HepG2 (cell line): ENCODE results near the gene ANKS6. TPM values are rescaled to one million over a fixed set of nuclear protein-coding genes. Genes with fewer than 3 reads are reported as not detected.

ENCODE experiments used
- AHR ChIP-seq: IDR thresholded peaks from 2 replicates; pipeline ENCODE4 v1.6.1; 2018; ENCODE audit warnings: missing genetic modification reagents, missing compliant biosample characterization
- CREM ChIP-seq, 2 experiments: sonication (generic) in 1 of 2; formaldehyde crosslinking in 1 of 2; IDR thresholded peaks; 2 replicates each; pipeline versions ENCODE4 v1.4.0 to v1.6.1; 2016 to 2020; ENCODE audit warnings: antibody characterized with exemption in 1 of 2, mild to moderate bottlenecking in 1 of 2, missing genetic modification reagents in 1 of 2
- ELK4 ChIP-seq: sonication (generic); formaldehyde crosslinking; IDR thresholded peaks from 2 replicates; pipeline ENCODE4 v1.9.0; 2021; ENCODE audit warnings: missing genetic modification reagents, borderline replicate concordance
- HMG20A ChIP-seq: IDR thresholded peaks from 2 replicates; pipeline ENCODE4 v1.6.1; 2016; ENCODE audit warnings: borderline replicate concordance
- HMGXB4 ChIP-seq, 2 experiments: sonication (generic) in 1 of 2; formaldehyde crosslinking in 1 of 2; IDR thresholded peaks; 2 replicates each; pipeline versions ENCODE4 v1.4.0 to v1.6.1; 2018 to 2020; ENCODE audit warnings: missing genetic modification reagents in 2 of 2, borderline replicate concordance in 1 of 2, low read depth in 1 of 2, mild to moderate bottlenecking in 1 of 2, missing biosample characterization in 1 of 2
- HNRNPL ChIP-seq: fragments of 200-400 bp; formaldehyde crosslinking; IDR thresholded peaks from 2 replicates; pipeline ENCODE4 v1.6.1; 2017; ENCODE audit warnings: mild to moderate bottlenecking, low read depth, low read length
- KLF11 ChIP-seq: IDR thresholded peaks from 2 replicates; pipeline ENCODE4 v1.6.1; 2016; ENCODE audit warnings: missing compliant biosample characterization
- NKX3-1 ChIP-seq: sonication (generic); formaldehyde crosslinking; IDR thresholded peaks from 2 replicates; pipeline ENCODE4 v1.5.0; 2020; ENCODE audit warnings: missing genetic modification reagents
- PRMT3 ChIP-seq: sonication (generic); formaldehyde crosslinking; IDR thresholded peaks from 2 replicates; pipeline ENCODE4 v1.8.1; 2022; ENCODE audit warnings: low read depth, mild to moderate bottlenecking, moderate library complexity, missing genetic modification reagents, borderline replicate concordance
- SPEN ChIP-seq: sonication (generic); formaldehyde crosslinking; IDR thresholded peaks from 2 replicates; pipeline ENCODE4 v1.5.1; 2020; ENCODE audit warnings: low read depth, mild to moderate bottlenecking, missing genetic modification reagents
- TEAD2 ChIP-seq: sonication (generic); formaldehyde crosslinking; IDR thresholded peaks from 2 replicates; pipeline ENCODE4 v1.9.0; 2021; ENCODE audit warnings: missing genetic modification reagents
- TEAD3 ChIP-seq: optimal IDR thresholded peaks from 2 replicates; pipeline ENCODE3; 2016; ENCODE audit warnings: borderline replicate concordance
- TFAP4 ChIP-seq: sonication (generic); IDR thresholded peaks from 2 replicates; pipeline ENCODE4 v1.6.1; 2016; ENCODE audit warnings: low read depth, borderline replicate concordance
- ZBTB33 ChIP-seq: sonication (generic); formaldehyde crosslinking; IDR thresholded peaks from 2 replicates; pipeline ENCODE4 v1.4.0; 2020; ENCODE audit warnings: missing genetic modification reagents
- ZBTB42 ChIP-seq: sonication (generic); formaldehyde crosslinking; IDR thresholded peaks from 2 replicates; pipeline ENCODE4 v1.5.0; 2020; ENCODE audit warnings: mild to moderate bottlenecking, missing genetic modification reagents
- ZFP41 ChIP-seq: sonication (generic); formaldehyde crosslinking; IDR thresholded peaks from 2 replicates; pipeline ENCODE4 v1.4.0; 2020; ENCODE audit warnings: mild to moderate bottlenecking, missing genetic modification reagents, borderline replicate concordance
- ZFX ChIP-seq: sonication (generic); formaldehyde crosslinking; IDR thresholded peaks from 2 replicates; pipeline ENCODE4 v1.4.0; 2020; ENCODE audit warnings: mild to moderate bottlenecking, low read depth, missing genetic modification reagents, moderate library complexity
- ZNF280B ChIP-seq: sonication (generic); formaldehyde crosslinking; IDR thresholded peaks from 2 replicates; pipeline ENCODE4 v1.5.0; 2020; ENCODE audit warnings: missing genetic modification reagents, mild to moderate bottlenecking, borderline replicate concordance
- ZNF563 ChIP-seq: sonication (generic); formaldehyde crosslinking; IDR thresholded peaks from 2 replicates; pipeline ENCODE4 v1.8.0; 2022; ENCODE audit warnings: mild to moderate bottlenecking, moderate library complexity, missing genetic modification reagents
- ZNF569 ChIP-seq: sonication (generic); formaldehyde crosslinking; IDR thresholded peaks from 2 replicates; pipeline ENCODE4 v1.5.0; 2020; ENCODE audit warnings: mild to moderate bottlenecking, missing genetic modification reagents, moderate library complexity, borderline replicate concordance
- ZNF768 ChIP-seq: sonication (generic); formaldehyde crosslinking; IDR thresholded peaks from 2 replicates; pipeline ENCODE4 v1.4.0; 2020; ENCODE audit warnings: missing genetic modification reagents
- ZNF773 ChIP-seq: sonication (generic); formaldehyde crosslinking; IDR thresholded peaks from 2 replicates; pipeline ENCODE4 v1.4.0; 2020; ENCODE audit warnings: missing genetic modification reagents, borderline replicate concordance
- polyA plus RNA-seq, 8 experiments: library from polyadenylated mRNA; depleted of rRNA in 3 of 8; stranded (reverse) in 7 of 8; unstranded in 1 of 8; fragments of >200 nt; fragmentation: Illumina TruSeq in 4 of 8; extraction: Trizol in 4 of 8; gene quantifications; 2 replicates each; pipeline versions ENCODE4 v1.2.1 to v1.2.3, GENCODE V29; 2011 to 2016; ENCODE audit warnings: low read depth in 4 of 8, missing spikeins in 1 of 8, mixed read lengths in 1 of 8; ENCODE audit not compliant: insufficient read depth in 1 of 8
- total RNA-seq, 5 experiments: library from RNA; depleted of rRNA; stranded (reverse); fragments of >200 nt; fragmentation: Illumina TruSeq; extraction: Trizol; gene quantifications; 2 replicates each; pipeline ENCODE4 v1.2.3, GENCODE V29; 2016; ENCODE audit warnings: low read depth in 1 of 5

The ANKS6 gene
- total and polyA plus RNA-seq, 2 of the 13 experiments (the other 11 are each of a cell fraction or from before 2014, with no cell fraction given), result 8.8 to 10.7 TPM

GRCh38 chr9:98790842-98791607, 5.3 kb downstream of the ANKS6 start (continued):
- TF ChIP-seq CREM (IDR thresholded peaks at IDR 0.05), result no peak
- no peak for TF ChIP-seq CREM (CRISPR knock-in tag; IDR thresholded peaks at IDR 0.05)
- no peak for TF ChIP-seq ZBTB42 (CRISPR knock-in tag)
- no peak for TF ChIP-seq ZNF773 (CRISPR knock-in tag)
- TF ChIP-seq ZNF569 (CRISPR knock-in tag), result no peak
- TF ChIP-seq ZNF563, result no peak
- no peak; a peak in 1 of 4 replicates for TF ChIP-seq HMGXB4 (CRISPR knock-in tag; IDR thresholded peaks at IDR 0.05; ENCODE audit: borderline replicate concordance in 1 of 2, low read depth in 1 of 2)
- peak; percentile 58; the same call in 1 of the 2 replicates for TF ChIP-seq ZBTB33 (CRISPR knock-in tag)
- no peak for TF ChIP-seq SPEN (CRISPR knock-in tag)
- TF ChIP-seq ELK4 (CRISPR knock-in tag), result no peak
- TF ChIP-seq TEAD2 (CRISPR knock-in tag), result 0 out of 2 replicates have a peak, but pooled peaks have one; percentile 36
- TF ChIP-seq KLF11 (CRISPR knock-in tag), result no peak
- TF ChIP-seq HMG20A (CRISPR knock-in tag), result no peak
- TF ChIP-seq ZFX (CRISPR knock-in tag), result peak; percentile 47; the same call in 1 of the 2 replicates
- no peak for TF ChIP-seq ZNF280B (CRISPR knock-in tag)
- no peak for TF ChIP-seq TFAP4
- no peak for TF ChIP-seq ZFP41 (CRISPR knock-in tag)
- no peak for TF ChIP-seq PRMT3
- TF ChIP-seq AHR, result 0 out of 2 replicates have a peak, but pooled peaks have one; percentile 48
- TF ChIP-seq ZNF768, result no peak
- peak; percentile 100 for TF ChIP-seq TEAD3
- TF ChIP-seq HNRNPL, result 0 out of 2 replicates have a peak, but pooled peaks have one; percentile 44
- TF ChIP-seq NKX3-1 (CRISPR knock-in tag), result no peak
